Astrocyte (in vitro differentiated cells and primary cell): ENCODE results near the gene UNC5CL.

Source experiments
- CTCF ChIP-seq: IDR thresholded peaks from 2 replicates; pipeline ENCODE4 v1.5.1; 2011; ENCODE audit warnings: low read depth, mild to moderate bottlenecking, inconsistent platforms, low read length, moderate library complexity; ENCODE audit not compliant: insufficient read depth
- EZH2 ChIP-seq: IDR thresholded peaks from 2 replicates; pipeline ENCODE4 v1.6.1; 2012; ENCODE audit warnings: mild to moderate bottlenecking, low read length, inconsistent platforms; ENCODE audit not compliant: insufficient read depth

GRCh38 chr6:41039060-41039998 lies at the start of gene UNC5CL:
- peak; percentile 62 for TF ChIP-seq CTCF
- TF ChIP-seq EZH2: no peak
